ENCODE data around the gene CD27.

CD27 gene

DNA sequence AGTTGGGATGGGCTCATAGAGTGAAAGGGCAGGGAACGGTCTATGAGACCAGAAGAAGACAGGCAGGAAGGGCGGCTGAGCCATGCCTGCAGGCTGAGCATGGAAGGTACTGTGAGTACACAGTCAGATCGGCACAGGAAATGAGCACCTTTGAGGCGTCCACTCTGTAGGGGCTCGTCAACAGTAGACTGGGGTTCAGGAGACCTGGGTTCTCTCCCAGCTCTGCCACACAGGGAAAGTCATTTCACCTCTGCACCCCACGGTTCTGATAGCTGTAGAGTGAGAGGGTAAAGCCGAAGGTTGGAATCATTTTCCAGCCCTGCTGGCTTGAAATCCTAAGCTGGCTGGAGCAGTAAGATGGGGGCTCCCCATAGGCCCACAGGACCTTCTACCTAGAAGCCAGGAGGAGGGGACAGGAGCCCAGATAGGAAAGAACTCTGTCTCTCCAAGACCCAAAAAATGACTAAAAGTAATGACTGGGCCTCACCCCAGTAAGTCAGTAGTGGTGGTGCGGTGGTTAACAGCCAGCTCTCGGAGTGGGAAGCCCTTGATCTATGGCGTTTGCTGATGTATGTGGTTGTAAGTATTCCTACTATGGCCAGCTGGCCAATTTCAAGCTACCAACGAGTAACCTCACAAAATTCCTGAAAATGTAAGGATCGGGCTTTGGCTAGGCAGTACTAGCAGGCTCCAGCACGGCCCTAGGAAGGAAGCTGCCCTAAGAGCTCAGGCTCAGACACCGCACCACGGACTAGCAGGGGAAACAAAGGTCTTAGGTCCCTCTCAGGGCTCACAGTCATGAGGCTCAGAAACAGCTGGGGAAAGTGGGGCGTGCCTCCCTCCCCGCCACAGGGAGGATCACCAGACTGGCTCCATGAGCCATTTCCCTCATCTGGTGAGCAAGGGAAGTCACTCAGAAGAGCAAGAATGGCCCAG is 10.3 kb upstream of the CD27 start:
- no peak for DNase-seq

DNA sequence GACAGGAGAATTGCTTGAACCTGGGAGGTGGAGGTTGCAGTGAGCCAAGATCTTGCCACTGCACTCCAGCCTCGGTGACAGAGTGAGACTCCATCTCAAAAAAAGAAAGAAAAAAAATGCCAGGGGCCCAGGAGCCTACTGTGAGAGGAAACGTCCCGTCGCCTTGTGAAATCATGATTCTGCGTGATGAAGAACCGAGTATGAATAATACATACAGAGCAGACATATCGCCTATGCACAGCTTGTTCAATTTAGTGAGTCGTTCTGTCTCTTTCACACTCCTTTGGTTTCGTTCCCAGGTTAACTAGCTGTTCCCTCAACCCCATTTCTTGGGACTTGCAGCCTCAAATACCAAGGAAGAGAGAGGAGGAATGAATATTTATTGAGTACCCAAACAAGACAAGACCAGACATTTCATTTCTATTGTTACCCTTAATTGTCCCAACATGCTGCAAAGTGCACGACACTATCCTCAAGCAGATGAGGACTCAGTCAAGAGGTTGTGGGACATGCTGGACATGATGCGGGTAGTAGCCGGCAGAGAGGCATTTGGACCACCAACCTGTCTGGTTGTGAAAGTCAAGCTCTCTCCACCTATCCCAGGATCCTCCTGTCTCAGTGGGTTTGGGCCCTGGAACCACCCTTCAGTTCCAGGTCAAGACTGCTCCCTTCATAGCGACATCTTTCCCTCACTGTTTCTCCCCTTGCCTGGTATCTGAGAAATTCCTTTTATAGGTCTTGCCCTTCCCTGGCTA is 8.6 kb upstream of the CD27 start:
- DNase-seq: no peak

DNA sequence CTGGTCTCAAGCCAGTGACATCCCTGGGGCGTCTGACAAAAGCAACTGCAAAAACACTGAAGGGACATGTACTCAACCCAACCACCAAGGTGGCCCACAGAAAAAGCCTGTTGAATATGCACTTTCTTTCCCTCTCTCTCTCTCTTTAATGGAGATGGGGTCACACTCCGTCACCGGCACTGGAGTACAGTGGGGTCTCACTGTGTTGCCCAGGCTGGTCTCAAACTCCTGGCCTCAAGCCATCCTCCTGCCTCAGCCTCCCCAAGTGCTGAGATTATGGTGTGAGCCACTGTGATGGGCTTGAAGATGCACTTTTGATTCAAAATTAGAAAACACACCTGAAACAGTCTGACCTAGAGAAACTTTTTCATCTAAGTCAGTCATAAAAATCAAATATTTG is 7.2 kb upstream of the CD27 start:
- no peak for DNase-seq

DNA sequence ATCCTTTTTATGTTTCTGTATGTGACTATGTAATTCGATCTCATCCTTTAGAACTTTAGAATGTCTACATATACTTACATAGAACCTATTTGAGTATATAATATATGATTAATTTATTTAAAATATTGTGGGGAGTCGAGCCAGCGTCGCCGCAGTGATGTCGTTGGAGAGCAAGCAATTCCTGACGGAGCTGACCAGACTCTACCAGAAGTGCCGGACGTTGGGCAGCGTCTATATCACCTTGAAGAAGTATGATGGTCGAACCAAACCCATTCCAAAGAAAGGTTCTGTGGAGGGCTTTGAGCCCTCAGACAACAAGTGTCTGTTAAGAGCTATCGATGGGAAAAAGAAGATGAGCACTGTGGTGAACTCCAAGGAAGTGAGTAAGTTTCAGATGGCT is 6.4 kb upstream of the CD27 start:
- no peak for DNase-seq

DNA sequence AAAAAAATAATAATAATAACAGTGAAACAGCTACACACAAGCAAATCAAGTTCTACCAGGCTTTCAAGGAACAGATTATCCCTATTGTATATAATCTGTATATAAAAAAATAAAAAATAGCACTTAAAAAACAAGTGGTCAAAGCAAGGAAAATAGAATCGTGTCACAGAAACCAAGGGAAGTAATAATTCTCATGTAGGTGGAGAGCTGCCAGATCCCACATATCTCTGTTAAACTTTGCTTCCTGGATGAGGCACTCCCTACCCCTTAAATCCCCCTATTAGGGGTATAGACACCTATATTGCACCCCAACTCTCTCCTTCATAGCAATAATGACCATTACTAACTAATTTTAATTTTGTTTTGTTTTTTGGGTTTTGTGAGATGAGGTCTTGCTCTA is 4.4 kb upstream of the CD27 start:
- DNase-seq: no peak

DNA sequence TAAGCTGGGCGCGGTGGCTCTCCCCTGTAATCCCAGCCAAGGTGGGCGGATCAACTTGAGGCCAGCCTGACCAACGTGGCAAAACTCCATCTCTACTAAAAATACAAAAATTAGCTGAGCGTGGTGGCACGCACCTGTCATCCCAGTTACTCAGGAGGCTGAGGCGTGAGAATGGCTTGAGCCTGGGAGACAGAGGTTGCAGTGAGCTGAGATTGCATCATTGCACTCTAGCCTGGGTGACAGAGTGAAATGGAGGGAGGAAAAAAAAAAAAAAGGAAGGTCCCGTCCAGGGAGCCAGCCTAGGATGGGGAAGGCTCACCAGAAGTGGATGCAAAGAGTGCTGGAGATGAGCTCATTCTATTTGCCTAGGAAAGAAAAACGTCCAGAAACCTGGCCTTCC is 1.9 kb upstream of the CD27 start:
- no peak for DNase-seq

DNA sequence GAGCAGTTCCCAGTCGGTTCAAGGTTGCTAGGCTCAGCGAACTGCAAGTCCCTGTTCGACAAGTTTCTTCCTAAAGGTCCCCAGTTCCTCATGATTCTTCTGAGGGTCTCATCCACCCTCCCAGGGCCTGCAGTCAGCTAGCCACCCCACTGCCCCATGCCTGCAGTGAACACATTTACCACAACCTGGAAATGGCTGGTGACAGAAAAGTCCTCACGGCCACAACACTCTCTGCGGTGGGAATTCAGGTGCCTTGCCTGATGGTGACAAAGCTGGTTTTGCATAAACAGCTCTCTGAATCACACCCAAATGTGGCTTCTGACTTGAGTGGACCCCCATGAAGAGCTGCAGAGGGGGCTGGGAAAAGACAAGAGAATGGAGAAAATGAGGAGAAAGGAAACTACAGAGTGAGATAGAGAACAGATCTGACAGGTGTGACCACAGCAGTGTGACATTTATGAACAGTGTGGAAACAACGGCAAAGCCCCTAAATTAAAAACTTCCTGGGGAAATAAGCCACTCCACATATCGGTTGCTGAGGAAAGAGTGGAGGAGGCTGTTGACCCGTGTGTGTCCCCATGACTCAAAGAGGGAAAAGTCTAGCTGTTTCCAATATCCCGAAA is 1.3 kb upstream of the CD27 start:
- peak; percentile 36 for DNase-seq

DNA sequence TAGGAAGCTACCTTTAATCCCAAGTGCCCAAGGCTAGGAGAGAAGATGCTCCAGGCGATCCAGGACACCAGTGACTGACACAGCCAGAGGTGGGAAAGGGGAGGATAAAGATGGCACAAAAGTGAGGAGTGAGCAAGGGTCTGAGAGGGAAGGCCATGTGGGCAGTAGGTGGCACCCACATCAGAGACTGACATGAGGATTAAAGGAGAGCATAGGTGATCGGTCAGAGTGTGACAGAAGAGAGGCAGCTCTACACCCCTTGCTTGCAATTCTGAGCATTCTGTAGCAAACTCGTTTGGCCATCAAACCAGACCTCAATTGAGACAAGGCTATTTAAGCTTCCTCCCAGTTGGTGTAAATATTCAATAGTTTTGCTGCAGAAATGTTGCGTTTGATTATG is 724 bp upstream of the CD27 start:
- no peak for DNase-seq

DNA sequence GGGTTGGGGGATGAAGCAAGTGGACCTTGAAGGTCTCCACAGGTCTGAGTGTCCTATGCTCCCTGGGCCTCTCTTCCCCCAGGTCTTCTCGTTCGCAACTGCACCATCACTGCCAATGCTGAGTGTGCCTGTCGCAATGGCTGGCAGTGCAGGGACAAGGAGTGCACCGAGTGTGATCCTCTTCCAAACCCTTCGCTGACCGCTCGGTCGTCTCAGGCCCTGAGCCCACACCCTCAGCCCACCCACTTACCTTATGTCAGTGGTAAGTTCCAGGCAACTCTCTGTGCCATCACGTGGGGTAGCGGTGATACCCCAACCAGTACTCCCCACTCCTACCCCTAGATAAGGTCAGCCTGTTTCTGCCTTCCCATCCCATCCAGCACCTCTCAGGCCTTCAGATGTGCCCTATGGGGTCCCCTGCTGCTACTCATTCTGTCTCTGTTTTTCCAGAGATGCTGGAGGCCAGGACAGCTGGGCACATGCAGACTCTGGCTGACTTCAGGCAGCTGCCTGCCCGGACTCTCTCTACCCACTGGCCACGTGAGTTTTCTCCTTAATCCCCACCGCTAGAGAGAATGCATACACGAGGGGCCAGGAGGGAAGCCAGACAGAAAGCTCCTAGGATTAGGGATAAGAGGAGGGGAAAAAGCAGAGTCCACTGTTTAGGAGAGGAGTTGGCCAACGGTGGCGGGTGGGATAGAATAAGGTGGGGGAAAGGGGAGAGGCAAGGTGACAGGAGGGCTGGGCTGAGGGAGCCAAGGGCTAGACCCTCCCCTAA is 5.5 kb downstream of the CD27 start:
- DNase-seq: no peak

DNA sequence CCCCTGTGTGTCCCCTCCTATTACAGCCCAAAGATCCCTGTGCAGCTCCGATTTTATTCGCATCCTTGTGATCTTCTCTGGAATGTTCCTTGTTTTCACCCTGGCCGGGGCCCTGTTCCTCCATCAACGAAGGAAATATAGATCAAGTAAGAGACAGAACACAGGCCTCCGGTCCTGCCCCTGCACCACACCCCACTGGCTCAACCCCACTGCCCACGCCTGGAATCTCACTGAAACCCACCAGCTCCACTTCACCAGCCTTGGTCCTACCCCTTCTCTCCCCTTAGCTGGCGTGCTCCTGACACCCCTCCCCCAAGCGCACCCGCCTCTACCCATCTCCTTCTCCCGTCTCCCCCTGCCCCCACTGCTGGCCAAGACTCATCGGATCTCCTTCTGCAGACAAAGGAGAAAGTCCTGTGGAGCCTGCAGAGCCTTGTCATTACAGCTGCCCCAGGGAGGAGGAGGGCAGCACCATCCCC is 6.2 kb downstream of the CD27 start:
- peak; percentile 31 for DNase-seq

DNA sequence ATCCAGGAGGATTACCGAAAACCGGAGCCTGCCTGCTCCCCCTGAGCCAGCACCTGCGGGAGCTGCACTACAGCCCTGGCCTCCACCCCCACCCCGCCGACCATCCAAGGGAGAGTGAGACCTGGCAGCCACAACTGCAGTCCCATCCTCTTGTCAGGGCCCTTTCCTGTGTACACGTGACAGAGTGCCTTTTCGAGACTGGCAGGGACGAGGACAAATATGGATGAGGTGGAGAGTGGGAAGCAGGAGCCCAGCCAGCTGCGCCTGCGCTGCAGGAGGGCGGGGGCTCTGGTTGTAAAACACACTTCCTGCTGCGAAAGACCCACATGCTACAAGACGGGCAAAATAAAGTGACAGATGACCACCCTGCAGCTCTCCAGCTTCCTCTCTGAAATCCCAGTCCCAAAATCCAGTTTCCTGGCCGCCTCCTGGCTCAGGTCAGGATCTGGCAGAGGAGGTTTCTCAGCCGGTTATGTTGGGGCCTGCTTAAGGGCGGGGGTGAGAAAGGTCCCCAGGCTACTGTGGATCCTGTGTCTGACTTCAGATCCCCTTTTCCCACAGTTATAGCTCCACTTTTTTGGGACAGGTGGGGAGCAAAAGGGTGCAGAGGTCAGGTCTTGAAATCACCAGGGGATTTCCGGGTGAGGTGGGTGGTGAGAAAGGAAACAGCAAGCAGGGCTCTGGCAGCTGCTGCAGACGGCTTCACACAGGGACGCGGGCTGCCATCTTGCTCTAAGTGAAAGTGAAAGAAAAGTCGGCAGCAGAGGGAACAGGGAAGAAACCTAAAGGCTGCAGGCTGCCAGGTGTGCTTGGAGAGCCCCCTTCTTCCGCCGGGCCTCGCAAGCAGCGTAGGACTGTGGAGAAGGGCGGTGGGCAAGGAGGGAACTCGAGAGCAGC is 6.8 kb downstream of the CD27 start, which contains the start of gene TAPBPL:
Gene TAPBPL, plus strand, starts transcription at position 695 of the 897 bp plus-strand sequence. CDS start 207 bp downstream, outside the sequence.
- DNase-seq: peak; percentile 82

DNA sequence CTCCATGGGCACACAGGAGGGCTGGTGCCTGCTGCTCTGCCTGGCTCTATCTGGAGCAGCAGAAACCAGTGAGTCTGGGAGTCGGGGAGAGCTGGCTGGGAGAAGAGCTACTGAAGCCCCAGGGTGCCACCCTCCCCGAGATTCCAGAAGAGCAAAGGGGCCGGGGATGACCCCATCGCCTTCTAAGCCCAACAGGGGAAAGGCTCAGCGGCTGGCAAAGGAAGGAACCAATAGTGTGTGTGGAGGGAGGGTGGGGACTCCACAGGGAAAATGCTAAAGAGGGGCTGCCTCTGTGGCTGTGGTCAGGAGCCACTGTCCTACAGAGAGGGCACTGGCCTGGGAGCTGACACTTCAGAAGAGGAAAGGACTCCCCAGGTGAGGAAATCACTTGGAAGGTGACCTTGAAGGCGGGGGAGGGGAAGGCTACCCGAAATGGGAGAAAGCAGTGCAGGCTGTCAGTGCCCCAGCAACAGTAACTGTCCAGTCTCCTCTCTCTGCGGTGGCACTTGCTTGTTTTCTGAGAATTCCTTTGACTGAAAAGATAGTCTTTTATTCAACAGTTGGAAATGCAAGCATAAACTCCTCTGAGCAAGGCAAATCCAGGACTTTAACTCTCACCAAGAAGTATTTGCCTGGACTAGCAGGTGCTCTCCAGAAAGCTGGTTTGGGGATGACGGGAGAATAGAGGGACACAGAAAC is 7.6 kb downstream of the CD27 start:
- peak; percentile 31 for DNase-seq

DNA sequence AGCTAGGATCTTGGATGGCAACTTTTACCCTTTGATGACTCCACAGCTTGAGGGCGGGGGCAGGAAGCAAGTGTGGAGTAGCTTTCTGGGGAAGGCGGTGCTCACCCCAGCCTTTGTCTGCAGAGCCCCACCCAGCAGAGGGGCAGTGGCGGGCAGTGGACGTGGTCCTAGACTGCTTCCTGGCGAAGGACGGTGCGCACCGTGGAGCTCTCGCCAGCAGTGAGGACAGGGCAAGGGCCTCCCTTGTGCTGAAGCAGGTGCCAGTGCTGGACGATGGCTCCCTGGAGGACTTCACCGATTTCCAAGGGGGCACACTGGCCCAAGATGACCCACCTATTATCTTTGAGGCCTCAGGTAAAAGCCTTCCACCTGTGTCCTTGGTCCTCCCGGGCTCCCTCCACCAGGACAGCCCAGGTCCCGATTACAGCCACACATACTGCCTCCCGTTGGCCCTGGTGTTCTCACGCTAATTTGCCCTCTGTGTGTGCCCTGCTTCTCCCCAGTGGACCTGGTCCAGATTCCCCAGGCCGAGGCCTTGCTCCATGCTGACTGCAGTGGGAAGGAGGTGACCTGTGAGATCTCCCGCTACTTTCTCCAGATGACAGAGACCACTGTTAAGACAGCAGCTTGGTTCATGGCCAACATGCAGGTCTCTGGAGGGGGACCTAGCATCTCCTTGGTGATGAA is 8.3 kb downstream of the CD27 start:
- peak; percentile 35 for DNase-seq

DNA sequence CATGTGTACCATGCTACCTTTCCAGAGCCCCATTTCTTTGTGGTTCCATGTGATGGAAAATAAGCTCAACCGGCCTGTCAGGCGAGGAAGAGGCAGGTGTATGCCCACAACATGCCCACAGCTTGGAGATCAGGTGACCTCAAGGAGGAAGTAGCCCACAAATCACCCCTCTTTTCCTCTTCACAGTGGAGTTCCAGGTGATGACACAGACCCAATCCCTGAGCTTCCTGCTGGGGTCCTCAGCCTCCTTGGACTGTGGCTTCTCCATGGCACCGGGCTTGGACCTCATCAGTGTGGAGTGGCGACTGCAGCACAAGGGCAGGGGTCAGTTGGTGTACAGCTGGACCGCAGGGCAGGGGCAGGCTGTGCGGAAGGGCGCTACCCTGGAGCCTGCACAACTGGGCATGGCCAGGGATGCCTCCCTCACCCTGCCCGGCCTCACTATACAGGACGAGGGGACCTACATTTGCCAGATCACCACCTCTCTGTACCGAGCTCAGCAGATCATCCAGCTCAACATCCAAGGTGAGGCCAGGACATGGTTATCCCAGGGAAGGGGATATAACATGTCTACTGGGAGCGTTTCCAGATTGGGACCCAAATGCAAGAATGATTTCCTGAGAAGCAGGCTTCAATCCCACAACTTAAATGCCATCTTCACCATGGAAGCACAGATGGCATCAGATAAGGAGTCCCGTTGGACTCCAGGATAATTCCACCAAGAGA is 12.6 kb downstream of the CD27 start:
- no peak for DNase-seq

DNA sequence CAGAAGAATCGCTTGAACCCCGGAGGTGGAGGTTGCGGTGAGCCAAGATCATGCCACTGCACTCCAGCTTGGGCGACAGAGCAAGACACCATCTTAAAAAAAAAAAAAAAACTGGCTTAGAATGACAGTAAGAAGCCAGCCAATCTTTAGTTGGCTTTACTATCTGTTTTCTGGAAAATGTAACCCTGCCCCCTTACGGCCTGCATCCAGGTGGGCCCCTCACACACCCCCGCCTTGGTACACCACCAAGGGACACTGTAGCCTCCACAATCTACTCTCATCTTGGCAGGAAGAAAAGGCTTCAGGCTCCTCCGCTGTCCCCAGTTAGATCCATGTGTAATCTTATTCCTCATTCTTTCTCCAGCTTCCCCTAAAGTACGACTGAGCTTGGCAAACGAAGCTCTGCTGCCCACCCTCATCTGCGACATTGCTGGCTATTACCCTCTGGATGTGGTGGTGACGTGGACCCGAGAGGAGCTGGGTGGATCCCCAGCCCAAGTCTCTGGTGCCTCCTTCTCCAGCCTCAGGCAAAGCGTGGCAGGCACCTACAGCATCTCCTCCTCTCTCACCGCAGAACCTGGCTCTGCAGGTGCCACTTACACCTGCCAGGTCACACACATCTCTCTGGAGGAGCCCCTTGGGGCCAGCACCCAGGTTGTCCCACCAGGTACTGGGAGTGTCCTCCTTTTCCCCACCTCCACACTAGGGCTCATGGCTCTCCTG is 13.7 kb downstream of the CD27 start:
- DNase-seq: no peak

DNA sequence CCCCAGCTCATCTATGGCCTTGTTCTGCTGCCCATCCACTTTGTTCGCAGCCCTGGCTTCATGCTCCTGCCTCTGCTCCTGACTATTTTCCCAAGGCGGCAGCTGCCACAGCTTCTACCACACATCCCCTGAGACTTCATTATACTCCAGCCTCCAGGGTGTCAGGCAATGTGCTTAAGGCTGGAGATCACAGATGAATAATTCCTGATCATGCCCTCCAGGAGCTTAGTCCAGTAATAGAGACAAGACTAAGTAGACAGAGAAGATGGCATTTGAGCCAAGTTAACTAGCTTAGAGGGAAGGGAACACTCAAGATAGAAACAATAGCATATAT is 14.2 kb downstream of the CD27 start:
- DNase-seq: no peak

DNA sequence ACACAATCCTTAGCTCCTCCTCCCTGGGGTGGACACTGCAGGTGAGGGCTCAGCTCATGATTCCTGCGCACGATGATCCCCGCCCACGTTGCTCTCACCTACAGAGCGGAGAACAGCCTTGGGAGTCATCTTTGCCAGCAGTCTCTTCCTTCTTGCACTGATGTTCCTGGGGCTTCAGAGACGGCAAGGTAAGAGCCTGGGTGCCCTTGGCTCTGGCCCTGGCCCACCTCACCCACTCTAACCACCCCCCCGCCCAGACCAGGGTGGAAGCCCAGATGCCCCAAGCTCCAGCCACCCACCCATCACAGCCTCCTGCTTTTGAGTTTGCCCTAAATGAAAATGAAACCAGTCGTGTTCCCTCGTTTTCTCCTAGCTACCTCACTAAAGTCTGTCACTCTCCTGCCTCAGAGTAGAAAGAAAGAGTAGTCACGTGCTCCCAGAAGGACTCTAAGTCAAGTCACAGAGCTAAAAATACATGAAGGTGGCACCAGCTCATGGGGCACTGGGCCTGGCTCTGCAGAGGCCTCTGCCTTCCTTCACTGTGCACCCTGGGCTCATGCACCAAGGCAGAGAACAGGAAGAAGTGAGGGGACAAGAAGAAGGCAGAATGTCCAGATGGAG is 16.1 kb downstream of the CD27 start:
- peak; percentile 40 for DNase-seq
